Liver (tissue), 3 donors: Measurements from ENCODE around the gene TNS2.

Experiments used
- ATF3 ChIP-seq: IDR thresholded peaks from 2 replicates; pipeline ENCODE4 v1.6.1; 2016; ENCODE audit warnings: antibody characterized with exemption
- CTCF ChIP-seq: fragments of 150-350 bp; IDR thresholded peaks from 2 replicates; pipeline ENCODE4 v1.5.1; 2017; ENCODE audit warnings: improper control_type of control experiment, low read depth, low read length; ENCODE audit not compliant: missing input control
- FOXA1 ChIP-seq: IDR thresholded peaks from 2 replicates; pipeline ENCODE4 v1.6.1; 2016; ENCODE audit warnings: antibody characterized with exemption
- GABPA ChIP-seq, 2 donors: IDR thresholded peaks in 1 of 2; conservative IDR thresholded peaks in 1 of 2; 2 replicates each; pipeline ENCODE4 v1.6.1; 2016; ENCODE audit warnings: antibody characterized with exemption in 2 of 2, mild to moderate bottlenecking in 1 of 2, moderate library complexity in 1 of 2
- HNF4G ChIP-seq: IDR thresholded peaks from 2 replicates; pipeline ENCODE4 v1.6.1; 2016; ENCODE audit warnings: antibody characterized with exemption
- RAD21 ChIP-seq, 2 donors: IDR thresholded peaks; 2 replicates each; pipeline ENCODE4 v1.6.1; 2016; ENCODE audit warnings: antibody characterized with exemption in 2 of 2, mild to moderate bottlenecking in 2 of 2
- REST ChIP-seq: IDR thresholded peaks from 2 replicates; pipeline ENCODE4 v1.6.1; 2016; ENCODE audit warnings: antibody characterized with exemption, mild to moderate bottlenecking
- RXRA ChIP-seq, 2 donors: IDR thresholded peaks; 2 replicates each; pipeline ENCODE4 v1.6.1; 2017 to 2018; ENCODE audit warnings: antibody characterized with exemption in 2 of 2, mild to moderate bottlenecking in 1 of 2
- SP1 ChIP-seq: IDR thresholded peaks from 2 replicates; pipeline ENCODE4 v1.6.1; 2018; ENCODE audit warnings: antibody characterized with exemption, mild to moderate bottlenecking
- TAF1 ChIP-seq: conservative IDR thresholded peaks from 2 replicates; pipeline ENCODE4 v1.6.1; 2016; ENCODE audit warnings: antibody characterized with exemption, mild to moderate bottlenecking
- YY1 ChIP-seq: IDR thresholded peaks from 2 replicates; pipeline ENCODE4 v1.6.1; 2016; ENCODE audit warnings: antibody characterized with exemption, mild to moderate bottlenecking
- ZBTB33 ChIP-seq: IDR thresholded peaks from 2 replicates; pipeline ENCODE4 v1.6.1; 2016; ENCODE audit warnings: antibody characterized with exemption
- donor health status: healthy.
- donor health status: healthy.

- TF ChIP-seq RXRA (IDR thresholded peaks at IDR 0.05) = no peak
- no peak for TF ChIP-seq CTCF
- no peak for TF ChIP-seq REST
- TF ChIP-seq ZBTB33 = no peak
- no peak for TF ChIP-seq RAD21 (IDR thresholded peaks at IDR 0.05)
- no peak for TF ChIP-seq HNF4G
- no peak for TF ChIP-seq TAF1
- TF ChIP-seq FOXA1 = no peak
- no peak for TF ChIP-seq ATF3
- TF ChIP-seq GABPA (IDR thresholded peaks at IDR 0.05 in 1 of 2, conservative IDR thresholded peaks at IDR 0.05 in 1 of 2) = no peak
- TF ChIP-seq YY1 = no peak
- TF ChIP-seq SP1 = no peak
Measured at GRCh38 chr12:53004178-53004577, 45.7 kb upstream of the TNS2 start.
